Measurements from ENCODE around the gene RAB17. TPM values are rescaled to one million over a fixed set of nuclear protein-coding genes. Genes with fewer than 3 reads are reported as not detected.

RAB17 gene
- total RNA-seq, 2 donors from 2014 or later = 12.6 to 13.6 TPM

DNA sequence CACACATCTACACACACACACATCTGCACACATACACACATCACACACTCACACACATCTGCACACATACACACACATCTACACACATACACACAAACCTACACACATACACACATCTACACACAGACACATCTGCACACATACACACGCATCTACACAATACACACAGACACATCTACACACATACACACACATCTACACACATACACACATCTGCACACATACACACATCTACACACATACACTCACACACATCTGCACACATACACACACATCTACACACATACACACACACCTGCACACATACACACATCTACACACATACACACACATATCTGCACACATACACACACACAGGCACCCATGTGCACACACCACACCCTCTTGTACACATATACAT is 24.6 kb downstream of the RAB17 start:
- TF ChIP-seq POLR2AphosphoS5 (IDR thresholded peaks at IDR 0.05) (no peak), POLR2A (IDR thresholded peaks at IDR 0.05) (no peak), CTCF (IDR thresholded peaks at IDR 0.05) (no peak)
- H3K4me3 ChIP-seq = no peak overlapping the region
- no peaks in the 10 kb centered on the region for H3K9me3 ChIP-seq
- H3K4me1 ChIP-seq (replicated peaks) = no peaks in the 10 kb centered on the region
- H3K36me3 ChIP-seq = no peaks in the 10 kb centered on the region
- no peaks in the 10 kb centered on the region for H3K27me3 ChIP-seq (replicated peaks; ENCODE audit: insufficient read depth)
- intact Hi-C loops (cut with DNase I) = no loop called here
- no peak overlapping the region for H3K27ac ChIP-seq
- no peak for DNase-seq (ENCODE audit: low spot score)
- WGBS = 93% methylated on average over 1 of the region's 1 CpG

DNA sequence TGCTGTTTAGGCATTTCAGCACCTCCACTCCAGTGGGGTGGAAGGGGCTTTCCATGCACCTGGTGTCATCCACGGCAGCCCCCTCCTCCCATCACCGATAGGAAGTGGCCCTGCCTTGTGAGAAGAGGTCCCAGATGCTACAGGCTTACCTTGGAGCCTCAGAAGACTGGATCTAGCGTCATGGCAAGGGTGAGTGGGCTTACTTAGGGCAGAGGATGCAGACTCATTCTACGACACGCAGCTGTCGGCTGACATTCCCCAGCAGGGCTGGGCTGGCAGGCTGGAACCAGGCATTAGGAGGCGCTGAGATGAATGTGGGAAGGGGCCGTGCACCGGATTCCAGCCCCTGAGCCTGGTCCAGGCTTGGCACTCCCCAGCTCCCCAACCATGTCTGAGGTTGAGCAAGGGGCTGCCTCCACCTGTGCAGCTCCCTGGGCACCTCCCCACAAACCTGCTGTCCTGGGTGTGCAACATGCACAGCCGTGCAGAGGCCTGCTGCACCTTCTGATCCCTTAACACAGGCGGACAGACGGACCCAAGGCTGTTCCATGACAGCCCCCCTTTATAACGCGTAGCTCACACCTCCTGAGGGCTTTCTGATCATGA is 25.9 kb downstream of the RAB17 start:
- intact Hi-C loops (cut with DNase I) = no loop called here
- no peaks in the 10 kb centered on the region for H3K36me3 ChIP-seq
- H3K27me3 ChIP-seq (replicated peaks; ENCODE audit: insufficient read depth) = no peaks in the 10 kb centered on the region
- H3K27ac ChIP-seq = no peak overlapping the region
- H3K9me3 ChIP-seq = no peaks in the 10 kb centered on the region
- no peak for TF ChIP-seq POLR2A (IDR thresholded peaks at IDR 0.05)
- no peak for TF ChIP-seq POLR2AphosphoS5 (IDR thresholded peaks at IDR 0.05)
- no peak for TF ChIP-seq CTCF (IDR thresholded peaks at IDR 0.05)
- no peak overlapping the region for H3K4me3 ChIP-seq
- 78% methylated on average over 14 of the region's 14 CpGs for WGBS
- no peak for DNase-seq (ENCODE audit: low spot score)
- H3K4me1 ChIP-seq (replicated peaks) = no peaks in the 10 kb centered on the region

DNA sequence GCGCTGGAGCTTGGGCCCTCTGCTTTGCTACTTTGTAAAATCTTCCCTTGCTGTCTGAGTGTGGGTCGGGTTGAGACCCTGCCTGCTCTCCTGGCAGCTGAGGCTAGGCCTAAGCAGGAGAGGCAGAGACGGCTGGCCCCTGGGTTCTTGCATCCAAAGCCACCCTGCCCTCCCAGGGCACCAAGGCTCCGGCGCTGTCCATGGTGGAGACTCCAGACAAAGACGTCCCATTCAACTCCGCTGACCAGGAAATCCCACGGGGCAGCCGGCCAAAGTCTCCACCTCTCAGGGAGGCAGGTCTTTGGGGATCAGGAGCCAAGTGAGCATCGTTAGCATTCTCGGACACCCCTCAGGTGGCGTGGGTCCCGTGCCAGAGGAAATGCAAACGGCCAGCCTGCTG is 26.7 kb downstream of the RAB17 start:
- 17% methylated on average over 13 of the region's 14 CpGs for WGBS
- Histone ChIP-seq H3K9me3 (no peaks in the 10 kb centered on the region), H3K4me3 (no peak overlapping the region), H3K36me3 (no peaks in the 10 kb centered on the region), H3K27ac (no peak overlapping the region), H3K4me1 (replicated peaks) (no peaks in the 10 kb centered on the region), H3K27me3 (replicated peaks; ENCODE audit: insufficient read depth) (no peaks in the 10 kb centered on the region)
- intact Hi-C loops (cut with DNase I) = loop anchor here (2.0 kb wide), 1 partner anchor 43 kb away; no protein-coding TSS in a partner anchor
- DNase-seq (ENCODE audit: low spot score) = no peak
- TF ChIP-seq CTCF (IDR thresholded peaks at IDR 0.05) (no peak), POLR2AphosphoS5 (IDR thresholded peaks at IDR 0.05) (no peak), POLR2A (IDR thresholded peaks at IDR 0.05) (no peak)

DNA sequence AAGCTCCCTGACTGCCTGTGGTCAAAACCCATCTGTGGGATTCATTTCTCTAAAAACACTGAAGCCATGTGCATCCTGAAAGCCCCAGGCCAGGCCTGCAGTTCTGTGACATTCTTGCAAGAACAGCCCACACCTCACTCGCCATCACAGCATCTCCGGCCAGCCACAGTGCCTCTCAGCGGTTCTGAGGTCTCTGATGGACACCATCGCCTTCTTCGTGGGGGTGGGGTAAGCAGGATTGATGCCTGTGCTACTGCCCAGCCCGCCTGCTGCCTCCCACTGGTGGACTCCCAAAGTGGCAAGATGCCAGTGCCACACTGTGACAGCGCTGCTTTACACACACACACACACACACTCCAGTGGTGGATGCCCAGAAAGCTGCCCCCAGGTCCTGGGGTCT is 29.3 kb downstream of the RAB17 start:
- intact Hi-C loops (cut with DNase I) = no loop called here
- no peak for DNase-seq (ENCODE audit: low spot score)
- Histone ChIP-seq H3K27ac (no peak overlapping the region), H3K4me3 (no peak overlapping the region), H3K36me3 (no peaks in the 10 kb centered on the region), H3K27me3 (replicated peaks; ENCODE audit: insufficient read depth) (no peaks in the 10 kb centered on the region), H3K4me1 (replicated peaks) (no peaks in the 10 kb centered on the region), H3K9me3 (no peaks in the 10 kb centered on the region)
- TF ChIP-seq CTCF (IDR thresholded peaks at IDR 0.05) (no peak), POLR2AphosphoS5 (IDR thresholded peaks at IDR 0.05) (no peak), POLR2A (IDR thresholded peaks at IDR 0.05) (no peak)
- 84% methylated on average over 7 of the region's 7 CpGs for WGBS

DNA sequence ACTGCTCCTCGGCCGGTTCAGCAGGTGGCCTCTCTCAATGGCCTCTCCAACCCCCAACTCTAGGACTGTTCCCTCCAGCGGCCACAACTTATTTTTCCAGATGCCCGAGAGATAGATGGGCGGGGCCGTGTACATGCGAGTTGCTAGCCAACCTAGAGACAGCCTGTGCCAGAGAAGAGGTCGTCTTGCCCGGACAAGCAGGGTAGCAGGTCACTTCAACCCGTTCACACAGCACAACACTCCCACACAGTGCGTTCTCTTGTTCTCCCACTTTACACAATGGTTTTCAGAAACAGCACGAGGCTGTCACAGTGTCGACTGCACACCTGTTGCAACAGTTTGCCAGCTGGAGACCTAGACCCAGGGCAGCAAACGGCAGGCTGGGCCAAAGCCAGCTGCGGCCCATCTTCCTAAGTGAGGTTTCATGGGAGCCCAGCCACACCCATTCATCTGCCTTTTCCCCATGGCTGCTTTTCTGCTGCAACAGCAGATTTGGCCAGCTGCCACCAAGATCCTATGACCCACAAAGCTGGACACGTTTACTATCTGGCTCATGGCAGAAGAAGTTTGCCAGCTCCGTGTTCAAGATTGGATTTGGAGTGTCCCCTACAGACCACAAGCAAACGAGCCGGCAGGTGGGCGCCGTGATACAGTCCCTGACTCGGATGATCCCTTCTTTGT is 31.4 kb downstream of the RAB17 start:
- intact Hi-C loops (cut with DNase I) = no loop called here
- H3K4me1 ChIP-seq (replicated peaks) = no peaks in the 10 kb centered on the region
- H3K4me3 ChIP-seq = no peak overlapping the region
- H3K27me3 ChIP-seq (replicated peaks; ENCODE audit: insufficient read depth) = no peaks in the 10 kb centered on the region
- H3K36me3 ChIP-seq = peaks cover 0 to 2% of the 10 kb centered on the region in 2 donors
- TF ChIP-seq CTCF (IDR thresholded peaks at IDR 0.05) = peak in 2 of 4 experiments; percentile 13 to 18
- no peak for TF ChIP-seq POLR2A (IDR thresholded peaks at IDR 0.05)
- TF ChIP-seq POLR2AphosphoS5 (IDR thresholded peaks at IDR 0.05) = peak; percentile 83
- WGBS = 20% methylated on average over 22 of the region's 22 CpGs
- H3K9me3 ChIP-seq = no peaks in the 10 kb centered on the region
- H3K27ac ChIP-seq = peak overlapping the region in 1 of 2 donors; percentile 41
- DNase-seq (ENCODE audit: low spot score) = peak; percentile 82

Data from prostate gland (tissue), 2 donors.